Sigmoid colon (tissue), 7 donors: ENCODE data around the gene ZNF559. TPM values are rescaled to one million over a fixed set of nuclear protein-coding genes. Genes with fewer than 3 reads are reported as not detected.

Experiments
- DNase-seq: peaks from one replicate; pipeline ENCODE4 v3.0.0-alpha.2; 2019
- H3K27ac ChIP-seq, 4 donors: fragments of 200-600 bp; sonication (generic); one replicate each; pipeline ENCODE4 v1.5.1; 2016 to 2019; ENCODE audit warnings: mild to moderate bottlenecking in 1 of 4
- H3K27me3 ChIP-seq, 3 donors: fragments of 200-600 bp; sonication (generic); one replicate each; pipeline ENCODE4 v1.5.1; 2019; ENCODE audit warnings: mild to moderate bottlenecking in 1 of 3
- H3K36me3 ChIP-seq, 4 donors: fragments of 200-600 bp; sonication (generic); one replicate each; pipeline ENCODE4 v1.5.1; 2016 to 2019
- H3K4me1 ChIP-seq, 4 donors: fragments of 200-600 bp; sonication (generic); one replicate each; pipeline ENCODE4 v1.5.1; 2017 to 2019
- H3K4me3 ChIP-seq, 4 donors: fragments of 200-600 bp; sonication (generic); one replicate each; pipeline ENCODE4 v1.5.1; 2017 to 2019; ENCODE audit warnings: mild to moderate bottlenecking in 2 of 4, moderate library complexity in 1 of 4
- H3K9me3 ChIP-seq, 4 donors: fragments of 200-600 bp in 3 of 4; sonication (generic) in 3 of 4; one replicate each; pipeline versions ENCODE4 v1.5.1 to v1.6.1; 2013 to 2019
- EP300 ChIP-seq, 4 donors: sonication (generic); formaldehyde crosslinking; IDR thresholded peaks; one replicate each; pipeline ENCODE4 v1.6.1; 2017; ENCODE audit warnings: antibody characterized with exemption in 4 of 4
- POLR2A ChIP-seq, 2 donors: fragments of 450-650 bp; IDR thresholded peaks; one replicate each; pipeline ENCODE4 v1.6.1; 2016; ENCODE audit warnings: antibody characterized with exemption in 2 of 2, mild to moderate bottlenecking in 2 of 2, moderate library complexity in 2 of 2
- POLR2AphosphoS5 ChIP-seq, 4 donors: sonication (generic); formaldehyde crosslinking; IDR thresholded peaks; one replicate each; pipeline ENCODE4 v1.6.1; 2017; ENCODE audit warnings: antibody characterized with exemption in 4 of 4
- WGBS, 2 donors: extraction: QIAGEN DNeasy Blood & Tissue Kit; methylation state at CpG; one replicate each; pipeline ENCODE4 v1.1.7; 2013; 5-methylcytosine and 5-hydroxymethylcytosine counted together
- intact Hi-C: fragments of 100-400 bp; cut with DNase I; formaldehyde crosslinking; loops from one replicate; pipeline ENCODE4 v1.15.1; 2023
- polyA plus RNA-seq, 3 donors: library from polyadenylated mRNA; stranded (reverse); fragments of 200-250 nt; gene quantifications; one replicate each; pipeline ENCODE4 v1.2.3, GENCODE V29; 2013
- total RNA-seq, 4 donors: library from RNA; depleted of rRNA; stranded (reverse); fragments of >200 nt; gene quantifications; one replicate each; pipeline ENCODE4 v1.1.0, GENCODE V29; 2016
- TF ChIP-seq, protein P1 (sequence below), 4 experiments: fragments of 450-650 bp in 3 of 4; fragments of 200-600 bp in 1 of 4; IDR thresholded peaks; one replicate each; pipeline ENCODE4 v1.5.1; 2016 to 2019; ENCODE audit warnings: antibody characterized with exemption in 4 of 4, mild to moderate bottlenecking in 3 of 4, moderate library complexity in 2 of 4
- donor health status: healthy with polysubstance abuse.
- donor health status: Bipolar disorder and iron deficiency.
- donor health status: healthy.

Gene ZNF559
- total and polyA plus RNA-seq, 7 donors, result 3.7 to 45.7 (median 16.5) TPM

DNA sequence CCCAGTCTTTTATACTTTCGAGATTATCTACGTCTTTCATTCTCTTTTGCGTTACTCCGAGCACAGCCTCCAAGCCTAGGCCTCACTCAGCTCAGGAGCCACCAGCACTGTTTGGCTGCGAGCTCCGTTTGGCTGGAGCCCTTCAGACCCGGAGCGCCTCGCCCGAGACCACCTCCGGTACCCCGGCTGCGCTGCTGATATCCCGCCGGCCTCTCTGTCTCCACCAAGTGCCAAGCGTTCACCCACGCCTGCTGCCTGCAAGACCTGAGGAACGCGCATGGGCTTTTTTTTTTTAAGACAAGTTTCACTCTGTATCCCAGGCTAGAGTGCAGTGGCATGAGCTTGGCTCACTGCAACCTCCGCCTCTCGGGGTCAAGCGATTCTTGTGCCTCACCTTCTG, 24.7 kb downstream of the ZNF559 start:
- Histone ChIP-seq H3K27me3 (no peaks in the 10 kb centered on the region), H3K4me1 (no peaks in the 10 kb centered on the region), H3K9me3 (peaks cover 35 to 83% (median 70%) of the 10 kb centered on the region in 4 donors), H3K27ac (no peak overlapping the region), H3K4me3 (no peak overlapping the region), H3K36me3 (peaks cover 2 to 77% (median 15%) of the 10 kb centered on the region in 4 donors)
- TF ChIP-seq POLR2AphosphoS5 (IDR thresholded peaks at IDR 0.05) (no peak), POLR2A (IDR thresholded peaks at IDR 0.05) (no peak), EP300 (IDR thresholded peaks at IDR 0.05) (no peak)
- TF ChIP-seq, protein P1, sequence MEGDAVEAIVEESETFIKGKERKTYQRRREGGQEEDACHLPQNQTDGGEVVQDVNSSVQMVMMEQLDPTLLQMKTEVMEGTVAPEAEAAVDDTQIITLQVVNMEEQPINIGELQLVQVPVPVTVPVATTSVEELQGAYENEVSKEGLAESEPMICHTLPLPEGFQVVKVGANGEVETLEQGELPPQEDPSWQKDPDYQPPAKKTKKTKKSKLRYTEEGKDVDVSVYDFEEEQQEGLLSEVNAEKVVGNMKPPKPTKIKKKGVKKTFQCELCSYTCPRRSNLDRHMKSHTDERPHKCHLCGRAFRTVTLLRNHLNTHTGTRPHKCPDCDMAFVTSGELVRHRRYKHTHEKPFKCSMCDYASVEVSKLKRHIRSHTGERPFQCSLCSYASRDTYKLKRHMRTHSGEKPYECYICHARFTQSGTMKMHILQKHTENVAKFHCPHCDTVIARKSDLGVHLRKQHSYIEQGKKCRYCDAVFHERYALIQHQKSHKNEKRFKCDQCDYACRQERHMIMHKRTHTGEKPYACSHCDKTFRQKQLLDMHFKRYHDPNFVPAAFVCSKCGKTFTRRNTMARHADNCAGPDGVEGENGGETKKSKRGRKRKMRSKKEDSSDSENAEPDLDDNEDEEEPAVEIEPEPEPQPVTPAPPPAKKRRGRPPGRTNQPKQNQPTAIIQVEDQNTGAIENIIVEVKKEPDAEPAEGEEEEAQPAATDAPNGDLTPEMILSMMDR (IDR thresholded peaks at IDR 0.05), result no peak
- intact Hi-C loops, result no loop called here
- no peak for DNase-seq
- WGBS, 2 donors, result 97 to 98% methylated on average over 22 of the region's 22 CpGs

DNA sequence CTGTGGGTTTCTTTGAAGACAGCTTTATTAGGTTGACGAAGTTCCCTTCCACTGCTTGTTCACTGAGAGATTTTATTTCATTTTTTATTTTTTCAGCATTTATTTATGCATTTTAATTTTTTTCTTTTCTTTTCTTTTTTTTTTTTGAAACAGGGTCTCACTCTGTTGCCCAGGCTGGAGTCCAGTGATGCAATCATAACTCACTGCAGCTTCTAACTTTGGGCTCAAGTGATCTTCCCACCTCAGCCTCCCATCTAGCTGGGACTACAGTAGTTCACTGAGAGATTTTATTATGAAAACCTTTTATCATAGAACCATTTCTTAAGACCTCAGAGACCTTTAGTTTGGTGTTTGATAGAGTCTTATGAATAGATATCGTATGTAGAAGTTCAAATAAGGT, 28.5 kb downstream of the ZNF559 start:
- H3K27ac ChIP-seq, result no peak overlapping the region
- DNase-seq, result no peak
- no peaks in the 10 kb centered on the region for H3K27me3 ChIP-seq
- no peak for TF ChIP-seq EP300 (IDR thresholded peaks at IDR 0.05)
- no peak for TF ChIP-seq POLR2AphosphoS5 (IDR thresholded peaks at IDR 0.05)
- TF ChIP-seq POLR2A (IDR thresholded peaks at IDR 0.05), result no peak
- TF ChIP-seq, protein P1 (IDR thresholded peaks at IDR 0.05), result no peak
- H3K9me3 ChIP-seq, result peaks cover 36 to 70% (median 61%) of the 10 kb centered on the region in 4 donors
- no peaks in the 10 kb centered on the region for H3K4me1 ChIP-seq
- WGBS, 2 donors, result 91 to 93% methylated on average over 2 of the region's 2 CpGs
- no peak overlapping the region for H3K4me3 ChIP-seq
- intact Hi-C loops, result no loop called here
- H3K36me3 ChIP-seq, result peaks cover 0 to 64% (median 8%) of the 10 kb centered on the region in 4 donors

- Histone ChIP-seq H3K27ac (no peak overlapping the region), H3K9me3 (peaks cover 35 to 71% (median 64%) of the 10 kb centered on the region in 4 donors), H3K27me3 (no peaks in the 10 kb centered on the region), H3K36me3 (peaks cover 0 to 65% (median 12%) of the 10 kb centered on the region in 4 donors), H3K4me3 (no peak overlapping the region), H3K4me1 (no peaks in the 10 kb centered on the region)
- intact Hi-C loops, result no loop called here
- TF ChIP-seq POLR2A (IDR thresholded peaks at IDR 0.05), result no peak
- TF ChIP-seq POLR2AphosphoS5 (IDR thresholded peaks at IDR 0.05), result no peak
- TF ChIP-seq EP300 (IDR thresholded peaks at IDR 0.05), result no peak
- TF ChIP-seq, protein P1 (IDR thresholded peaks at IDR 0.05), result no peak
- no peak for DNase-seq
These were observed 29.0 kb downstream of the ZNF559 start for GRCh38 chr19:9353011-9353410.

DNA sequence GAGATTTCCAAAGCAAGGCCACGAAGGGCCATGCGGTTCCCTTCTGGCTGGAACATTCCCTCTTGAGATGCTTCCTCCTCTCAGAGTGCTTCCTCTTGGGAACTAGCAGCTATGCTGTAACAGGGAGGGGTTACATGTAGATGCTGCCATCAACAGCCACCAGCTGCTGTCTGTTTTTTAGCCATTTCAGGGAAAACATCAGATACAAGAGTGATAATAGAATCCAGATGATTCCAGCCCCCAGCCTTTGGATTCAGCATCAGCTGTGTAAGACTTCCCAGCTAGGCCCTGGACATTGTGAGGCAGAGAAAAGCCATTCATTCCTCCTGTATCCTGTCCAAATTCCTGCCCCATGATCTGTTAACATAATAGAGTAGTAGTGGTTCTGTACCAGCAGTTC, 30.7 kb downstream of the ZNF559 start:
- Histone ChIP-seq H3K27ac (no peak overlapping the region), H3K4me1 (no peaks in the 10 kb centered on the region), H3K36me3 (peaks cover 0 to 64% (median 13%) of the 10 kb centered on the region in 4 donors), H3K27me3 (no peaks in the 10 kb centered on the region), H3K9me3 (peaks cover 34 to 63% (median 59%) of the 10 kb centered on the region in 4 donors), H3K4me3 (no peak overlapping the region)
- no peak for TF ChIP-seq POLR2A (IDR thresholded peaks at IDR 0.05)
- TF ChIP-seq, protein P1 (IDR thresholded peaks at IDR 0.05), result no peak
- TF ChIP-seq EP300 (IDR thresholded peaks at IDR 0.05), result no peak
- no peak for TF ChIP-seq POLR2AphosphoS5 (IDR thresholded peaks at IDR 0.05)
- no peak for DNase-seq
- intact Hi-C loops, result no loop called here
- WGBS, 2 donors, result 94 to 97% methylated on average over 2 of the region's 2 CpGs

DNA sequence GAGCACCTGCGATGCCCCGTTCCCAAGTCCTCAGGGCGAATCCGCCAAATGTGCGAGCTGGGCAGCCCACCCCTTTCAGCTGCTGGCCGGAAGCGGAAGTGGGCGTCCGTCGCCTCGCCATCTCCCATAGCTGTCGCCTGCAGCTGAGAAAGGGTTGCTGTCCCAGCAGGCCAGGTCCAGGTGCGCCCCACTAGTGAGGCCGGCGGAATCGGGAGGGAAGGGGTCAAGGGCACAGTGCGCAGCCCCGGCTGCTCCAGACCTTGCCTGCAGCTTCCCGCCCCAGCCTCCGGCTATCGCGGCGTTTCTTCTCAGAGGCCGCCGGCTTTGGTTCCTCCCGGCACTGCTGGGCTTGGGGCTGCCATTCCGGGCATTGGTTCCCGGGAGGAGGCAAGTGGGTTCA, 38.9 kb downstream of the ZNF559 start, which contains the start of gene ZNF177:
ZNF177 (plus strand) TSS at position 109 of the 400 bp plus-strand sequence. CDS start 15,299 bp downstream, outside the sequence.
- Histone ChIP-seq H3K36me3 (peaks cover 0 to 27% (median 12%) of the 10 kb centered on the region in 4 donors), H3K4me1 (no peaks in the 10 kb centered on the region), H3K27me3 (peaks cover 0 to 4% (median 0%) of the 10 kb centered on the region in 3 donors), H3K4me3 (peak within 1 kb of the TSS in 2 of 4 donors; percentile 0 to 17), H3K27ac (no peak within 1 kb of the TSS), H3K9me3 (peaks cover 18 to 63% (median 43%) of the 10 kb centered on the region in 4 donors)
- no peak for DNase-seq
- intact Hi-C loops, result no loop called here
- TF ChIP-seq POLR2A (IDR thresholded peaks at IDR 0.05) (no peak), EP300 (IDR thresholded peaks at IDR 0.05) (no peak), POLR2AphosphoS5 (IDR thresholded peaks at IDR 0.05) (no peak)
- TF ChIP-seq, protein P1 (IDR thresholded peaks at IDR 0.05), result no peak
- 4 to 22% methylated on average over 28 of the region's 28 CpGs for WGBS, 2 donors
